ENCODE data around the gene GGA3. TPM values are rescaled to one million over a fixed set of nuclear protein-coding genes. Genes with fewer than 3 reads are reported as not detected.
A peak's percentile ranks its signal among the peaks of the same experiment; 100 is the strongest.

The GGA3 gene
- total and polyA plus RNA-seq, 10 of the 15 experiments (the other 5 are each of a cell fraction or from before 2014, with no cell fraction given): 7.0 to 57.5 (median 34.0) TPM

GRCh38 chr17:75271233-75271954 lies 10.0 kb upstream of the GGA3 start (continued):
- TF ChIP-seq CUX1 (IDR thresholded peaks at IDR 0.05; ENCODE audit: insufficient replicate concordance, low read depth, low read length) (no peak), MEF2A (IDR thresholded peaks at IDR 0.05; ENCODE audit: insufficient read depth, low read depth, low read length) (0 out of 2 replicates have a peak, but pooled peaks have one; percentile 31), NKRF (conservative IDR thresholded peaks at IDR 0.05) (peak; percentile 94), STAT3 (IDR thresholded peaks at IDR 0.05; ENCODE audit: low read depth, low read length) (no peak), TAF1 (IDR thresholded peaks at IDR 0.05; ENCODE audit: borderline replicate concordance, low read depth, low read length) (peak; percentile 9; the same call in 1 of the 2 replicates), LARP7 (IDR thresholded peaks at IDR 0.05) (peak; percentile 89), NFYB (IDR thresholded peaks at IDR 0.05; ENCODE audit: insufficient read depth, low read depth, low read length) (no peak), IRF3 (IDR thresholded peaks at IDR 0.05) (no peak), JUND (IDR thresholded peaks at IDR 0.05; ENCODE audit: low read depth, low read length) (no peak), ZNF274 (IDR thresholded peaks at IDR 0.05; ENCODE audit: insufficient read depth, insufficient read length) (no peak), IRF5 (IDR thresholded peaks at IDR 0.05; ENCODE audit: borderline replicate concordance) (no peak), SIN3A (IDR thresholded peaks at IDR 0.05; ENCODE audit: low read depth, low read length) (peak; percentile 66), CREM (IDR thresholded peaks at IDR 0.05; ENCODE audit: low read depth) (peak; percentile 95), SUPT20H (IDR thresholded peaks at IDR 0.05; ENCODE audit: borderline replicate concordance, control insufficient read depth, low read depth, low read length) (no peak), HDGF (IDR thresholded peaks at IDR 0.05) (no peak), DPF2 (IDR thresholded peaks at IDR 0.05) (peak; percentile 69; the same call in 1 of the 2 replicates), SREBF2 (IDR thresholded peaks at IDR 0.05; ENCODE audit: low read length) (no peak), RBBP5 (conservative IDR thresholded peaks at IDR 0.05) (no peak), TBL1XR1 (IDR thresholded peaks at IDR 0.05; ENCODE audit: low read depth, low read length) (no peak), BACH1 (IDR thresholded peaks at IDR 0.05; ENCODE audit: borderline replicate concordance) (peak; percentile 96), FOXK2 (IDR thresholded peaks at IDR 0.05) (no peak), ZNF622 (IDR thresholded peaks at IDR 0.05) (no peak)

Data from GM12878 (cell line).